GM13977 (cell line): ENCODE data around the gene ZNF511.

Experiments used
- DNase-seq: peaks from one replicate; pipeline ENCODE4 v3.0.0; 2012; ENCODE audit warnings: low spot score
- CTCF ChIP-seq: IDR thresholded peaks from 2 replicates; pipeline ENCODE4 v1.5.1; 2012; ENCODE audit warnings: mild to moderate bottlenecking, control low read depth; ENCODE audit not compliant: insufficient read depth; ENCODE audit errors: extremely low read depth, missing control alignments
- in situ Hi-C: fragments of 300-500 bp; cut with MboI; formaldehyde crosslinking; loops from one replicate; pipeline ENCODE4 v1.12.0; 2022; ENCODE audit warnings: low sequenced_read_pairs, low pct_unique_long_range_greater_than_20kb, mixed read lengths, inconsistent platforms; ENCODE audit not compliant: unreplicated experiment

The ZNF511 gene

DNA sequence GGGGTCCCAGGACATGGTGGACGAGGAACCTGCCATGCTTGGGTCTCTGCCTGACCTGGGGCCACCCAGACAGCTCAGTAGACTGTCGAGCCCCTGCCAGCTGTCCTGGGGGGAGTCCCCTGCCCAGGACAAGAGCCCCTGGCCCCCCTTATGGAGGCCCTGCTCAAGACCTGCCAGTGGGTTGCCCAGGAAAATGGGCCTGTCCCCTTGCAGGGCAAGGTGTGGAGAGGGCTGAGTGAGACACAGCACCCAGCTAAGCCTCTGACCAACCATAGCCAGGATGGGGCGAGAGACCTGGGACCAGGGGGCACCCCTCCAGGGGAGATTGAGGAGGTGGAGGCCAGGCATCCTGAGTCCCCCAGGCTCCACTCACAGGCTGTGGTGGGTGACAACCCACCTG lies 47.3 kb downstream of the ZNF511 start:
- TF ChIP-seq CTCF: no peak
- no peak for DNase-seq
- in situ Hi-C loops: no loop called here

DNA sequence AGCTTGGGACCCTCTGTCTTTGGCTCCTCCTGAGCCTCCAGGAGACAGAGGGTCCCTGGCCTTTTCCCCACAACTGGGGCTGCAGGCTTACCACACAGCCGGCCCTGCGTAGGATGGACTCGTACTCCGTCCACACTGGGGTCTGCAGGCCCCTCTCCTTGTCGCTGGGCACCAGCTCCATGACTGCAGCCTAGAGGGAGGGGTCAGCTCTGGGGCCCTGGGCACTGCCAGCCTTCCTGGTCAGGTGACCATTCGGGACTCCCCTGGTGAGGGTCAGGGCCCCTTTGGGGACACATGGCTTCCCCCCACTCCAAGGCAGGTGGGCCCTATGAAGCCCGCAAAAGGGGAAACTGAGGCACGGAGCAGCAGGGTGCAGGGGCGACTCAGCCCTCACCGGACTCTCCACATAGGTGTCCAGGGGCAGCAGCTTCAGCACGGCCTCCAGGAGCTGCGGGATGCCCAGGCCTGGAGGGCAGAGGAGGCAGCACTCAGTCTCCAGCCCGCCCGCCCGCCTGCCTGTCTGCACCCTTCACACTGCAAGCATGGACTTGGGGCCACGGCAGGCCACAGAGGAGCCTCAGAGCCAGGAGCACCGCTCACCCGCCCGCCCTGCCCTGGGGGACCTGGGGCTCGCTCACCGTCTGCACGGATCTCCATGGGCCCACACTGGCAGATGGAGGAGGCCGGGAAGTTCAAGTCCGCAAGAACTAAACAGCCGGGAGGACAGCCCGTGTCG lies 48.0 kb downstream of the ZNF511 start:
- no peak for TF ChIP-seq CTCF
- in situ Hi-C loops: no loop called here
- no peak for DNase-seq

DNA sequence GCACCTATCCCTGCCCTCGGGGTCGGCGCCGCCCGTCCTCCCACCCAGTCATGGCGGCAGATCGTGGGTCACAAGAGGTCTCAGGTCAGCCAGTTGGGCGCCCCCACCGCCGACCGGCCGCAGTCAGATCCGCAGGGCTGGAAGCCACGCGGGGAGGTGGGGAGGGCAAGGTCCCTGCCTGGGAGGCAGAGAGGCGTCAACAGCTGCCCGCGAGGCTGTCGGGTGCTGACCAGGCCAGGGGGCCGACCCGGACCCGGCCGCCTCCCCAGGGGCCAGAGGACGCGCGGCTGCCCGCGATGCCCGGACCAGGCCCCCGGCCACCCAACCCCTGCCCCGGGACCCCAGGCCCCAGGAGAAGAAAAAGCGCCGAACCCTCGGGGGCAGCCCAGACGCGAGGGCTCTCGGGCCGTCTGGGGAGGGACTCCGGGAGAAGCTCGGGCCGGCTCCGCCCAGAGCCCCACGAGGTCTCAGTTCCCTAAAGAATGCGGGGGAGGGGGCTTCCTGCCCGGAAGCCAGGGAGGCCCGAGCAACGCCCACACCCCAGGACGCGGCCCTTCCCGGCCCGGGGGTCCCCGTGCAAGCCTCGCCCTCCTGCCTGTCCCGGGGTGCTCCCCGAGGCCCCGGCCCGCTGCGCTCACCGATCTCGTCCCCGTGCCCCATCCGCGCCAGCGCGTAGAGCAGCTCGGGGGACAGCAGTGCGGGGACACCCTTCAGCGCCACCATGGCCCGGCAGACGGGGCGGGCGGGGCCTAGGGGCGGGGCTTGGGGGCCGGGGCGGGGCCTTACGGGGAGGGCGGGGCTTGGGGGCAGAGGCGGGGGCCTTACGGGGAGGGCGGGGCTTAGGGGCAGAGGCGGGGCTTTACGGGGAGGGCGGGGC lies 48.8 kb downstream of the ZNF511 start, which contains the start of gene FUOM:
Gene FUOM (minus strand): TSS at position 735 of the 877 bp plus-strand sequence. CDS start 12 bp downstream, at position 723.
- in situ Hi-C loops: no loop called here
- peak; percentile 98 for DNase-seq
- no peak for TF ChIP-seq CTCF

DNA sequence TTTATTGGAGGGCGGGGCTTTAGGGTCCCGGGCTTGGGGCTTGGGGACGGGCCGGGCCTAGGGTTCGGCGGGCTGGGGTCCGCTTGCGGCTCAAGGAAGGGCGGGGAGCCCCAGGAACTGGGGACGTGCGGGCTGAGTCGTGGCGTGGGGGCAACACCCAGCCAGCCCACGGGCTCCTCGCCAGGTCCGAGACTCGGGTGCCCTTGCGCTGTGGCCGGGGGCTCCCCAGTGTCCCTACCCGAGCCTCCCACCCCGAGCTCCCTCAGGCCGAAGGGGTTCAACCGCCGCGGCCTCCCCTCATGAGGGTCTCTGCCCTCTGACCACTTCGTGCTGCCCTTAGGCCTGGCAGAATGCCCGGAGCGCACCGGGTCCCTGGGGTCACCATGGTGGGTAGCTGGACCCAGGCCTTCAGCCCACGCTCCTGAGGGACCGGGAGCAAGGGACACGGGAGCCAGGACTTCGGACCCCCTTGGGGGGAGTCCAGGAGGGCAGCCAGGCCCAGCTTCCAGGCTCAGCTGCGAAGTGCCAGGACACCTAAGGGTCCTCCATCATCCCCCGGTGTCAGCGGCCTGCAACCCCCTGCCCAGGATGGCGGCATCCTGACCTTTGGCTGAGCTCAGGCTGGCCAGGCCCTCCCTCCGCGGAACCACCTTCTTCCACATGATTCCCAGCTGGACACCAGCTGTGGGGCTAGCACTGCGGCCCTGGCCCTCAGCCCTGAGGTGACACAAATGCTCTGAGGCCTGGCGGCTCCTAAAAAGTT lies 49.6 kb downstream of the ZNF511 start:
- TF ChIP-seq CTCF: no peak
- DNase-seq: no peak
- in situ Hi-C loops: no loop called here

GRCh38 chr10:133358925-133359310 lies 50.2 kb downstream of the ZNF511 start:
- in situ Hi-C loops: no loop called here
- no peak for DNase-seq
- TF ChIP-seq CTCF: no peak

DNA sequence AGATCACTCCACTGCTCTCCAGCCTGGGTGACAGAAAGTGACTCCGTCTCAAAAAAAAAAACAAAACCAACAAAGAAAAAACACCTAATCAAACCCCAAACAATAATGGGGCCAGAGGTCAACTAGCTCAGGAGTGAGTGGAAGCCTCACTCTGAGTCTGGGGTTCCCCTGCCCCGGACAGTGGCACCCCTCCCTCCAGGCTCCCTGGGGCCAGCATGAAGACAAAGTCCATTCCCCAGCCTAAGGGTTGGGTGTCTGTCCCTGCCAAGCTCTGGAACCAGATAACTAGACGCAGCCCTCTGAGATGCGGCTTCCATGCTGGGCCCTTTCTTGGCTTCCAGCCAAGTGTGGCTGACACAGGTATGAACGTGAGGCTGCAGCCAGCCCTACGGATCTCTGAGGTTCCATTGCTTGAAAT lies 50.8 kb downstream of the ZNF511 start:
- TF ChIP-seq CTCF: no peak
- DNase-seq: no peak
- in situ Hi-C loops: no loop called here
